ENCODE measurements around the gene FAM168A.
"Not testable (repeated sequence)": the region's sequence is repeated elsewhere in the genome, so short reads cannot be mapped to it uniquely, and the experiment has no call there.

The FAM168A gene

DNA sequence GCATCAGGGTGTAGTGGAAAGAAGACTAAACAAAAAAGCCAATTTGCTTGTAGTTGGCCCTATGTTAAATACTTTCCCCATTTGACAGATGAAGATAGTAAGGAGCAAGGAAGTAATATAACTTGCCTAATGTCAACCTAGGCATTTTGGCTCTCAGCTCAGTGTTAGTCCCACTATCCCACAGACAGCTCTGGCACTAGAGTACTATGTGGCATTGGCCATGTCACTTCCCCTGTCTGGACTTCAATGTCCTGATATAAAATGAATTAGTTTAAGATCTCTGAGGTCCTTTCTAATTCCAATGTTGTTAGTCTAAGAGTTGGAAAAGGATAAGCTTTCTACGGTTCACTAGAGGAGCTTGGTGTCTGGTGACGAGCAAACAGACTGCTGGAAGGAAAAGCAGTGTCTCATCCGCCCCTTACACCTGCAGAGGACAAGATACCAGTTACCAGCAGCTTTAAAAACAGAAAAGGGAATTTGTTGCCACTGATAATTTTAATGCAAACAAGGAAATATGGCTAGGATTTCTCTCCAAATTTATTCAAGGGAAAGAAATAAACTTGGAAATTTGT lies 129.2 kb downstream of the FAM168A start:
- DNase-seq (ENCODE audit: low spot score) = no peak

- no peak for DNase-seq (ENCODE audit: low spot score)
These were observed 130.4 kb downstream of the FAM168A start for GRCh38 chr11:73467505-73467904.

DNA sequence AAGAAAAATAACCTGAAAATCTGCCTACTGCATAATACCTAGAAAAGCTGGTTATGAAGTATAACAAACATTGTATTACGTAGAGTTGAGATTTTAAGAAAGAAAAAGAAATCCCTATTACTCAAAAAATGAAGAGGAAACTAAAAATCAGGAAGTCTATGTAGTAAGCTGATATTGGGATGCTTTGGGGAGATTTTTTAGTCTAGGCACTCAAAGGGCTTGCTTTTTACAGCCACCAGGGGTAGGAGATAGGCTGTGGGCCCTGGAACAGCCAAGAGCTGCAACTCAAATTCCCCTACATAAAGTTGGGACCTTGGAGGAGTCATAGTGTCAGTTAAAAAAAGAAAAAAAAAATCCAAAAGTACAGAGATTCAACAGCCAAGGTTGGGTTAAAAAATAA lies 131.3 kb downstream of the FAM168A start:
- no peak for DNase-seq (ENCODE audit: low spot score)

GRCh38 chr11:73465871-73466270 lies 132.0 kb downstream of the FAM168A start:
- no peak for DNase-seq (ENCODE audit: low spot score)

DNA sequence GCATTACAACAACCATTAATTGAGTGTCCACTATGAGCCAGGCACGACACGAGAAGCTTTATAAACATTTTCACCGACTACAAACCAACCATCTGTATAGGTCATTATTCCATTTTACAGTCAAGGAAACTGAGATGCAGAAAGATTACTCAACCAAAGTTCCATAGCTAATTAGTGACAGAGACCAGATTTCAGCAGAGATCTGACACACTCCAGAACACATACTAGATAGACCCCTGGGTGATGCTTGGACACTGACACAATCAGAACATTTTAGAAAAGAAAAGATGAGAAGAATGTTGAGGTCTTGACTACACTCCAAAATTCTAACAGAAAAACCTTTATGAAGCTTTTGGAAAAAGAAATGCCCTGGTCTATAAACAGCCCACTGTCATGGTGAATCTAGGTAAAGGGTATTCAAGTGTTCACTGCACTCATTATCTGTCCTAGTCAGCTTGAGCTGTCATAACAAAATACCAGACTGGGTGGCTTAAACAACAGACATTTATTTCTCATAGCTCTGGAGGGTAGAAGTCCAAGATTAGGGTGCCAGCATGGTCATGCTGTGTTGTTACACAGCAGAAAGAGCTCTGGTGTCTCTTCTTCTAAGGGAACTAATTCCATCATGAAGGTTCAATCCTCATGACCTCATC lies 132.8 kb downstream of the FAM168A start:
- DNase-seq (ENCODE audit: low spot score) = no peak

GRCh38 chr11:73464347-73464746 lies 133.6 kb downstream of the FAM168A start:
- no peak for DNase-seq (ENCODE audit: low spot score)

- DNase-seq (ENCODE audit: low spot score) = no peak
These were observed 134.6 kb downstream of the FAM168A start for GRCh38 chr11:73463359-73463758.

- DNase-seq (ENCODE audit: low spot score) = no peak
These were observed 135.9 kb downstream of the FAM168A start for GRCh38 chr11:73461964-73462363.

DNA sequence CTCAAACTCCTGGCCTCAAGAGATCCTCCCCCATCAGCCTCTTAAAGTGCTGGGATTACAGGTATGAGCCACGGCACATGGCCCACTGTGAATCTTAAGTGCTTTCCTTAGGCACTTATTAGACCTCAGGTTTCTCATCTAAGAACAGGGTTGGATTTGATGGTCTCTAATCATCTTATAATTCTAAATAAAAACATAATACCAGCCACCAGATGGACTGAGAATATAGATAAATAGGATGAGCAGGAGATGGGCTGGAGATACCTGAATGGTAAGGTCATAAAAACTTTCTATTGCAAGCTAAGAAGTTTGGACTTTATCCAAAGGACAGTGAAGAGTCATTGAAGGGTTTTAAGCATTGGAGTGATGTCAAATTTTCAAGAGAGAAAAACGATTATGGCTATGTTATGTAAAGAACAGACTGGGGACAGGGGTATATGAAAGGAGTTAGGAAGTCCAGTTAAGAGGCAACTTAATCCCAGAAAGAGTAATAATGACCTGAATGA lies 136.5 kb downstream of the FAM168A start:
- no peak for DNase-seq (ENCODE audit: low spot score)

DNA sequence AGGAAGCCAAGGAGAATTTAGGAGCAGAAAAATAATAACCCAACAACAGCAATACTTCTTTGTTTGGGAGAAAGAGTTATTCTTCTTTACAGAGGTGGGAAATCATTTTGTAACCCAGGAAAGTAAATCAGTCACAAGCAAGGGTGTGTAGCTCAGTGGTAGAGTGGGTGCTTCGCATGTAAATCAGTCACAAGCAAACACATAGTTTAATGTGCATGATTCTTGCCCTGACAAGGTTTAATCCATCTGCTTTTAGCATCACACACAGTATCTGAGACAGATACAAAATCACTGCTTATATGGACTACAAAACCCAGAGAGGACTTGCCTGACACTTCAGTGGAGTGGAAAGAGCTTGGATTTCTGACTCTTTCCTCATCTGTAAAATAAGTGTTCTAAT lies 139.7 kb downstream of the FAM168A start:
- no peak for DNase-seq (ENCODE audit: low spot score)

DNA sequence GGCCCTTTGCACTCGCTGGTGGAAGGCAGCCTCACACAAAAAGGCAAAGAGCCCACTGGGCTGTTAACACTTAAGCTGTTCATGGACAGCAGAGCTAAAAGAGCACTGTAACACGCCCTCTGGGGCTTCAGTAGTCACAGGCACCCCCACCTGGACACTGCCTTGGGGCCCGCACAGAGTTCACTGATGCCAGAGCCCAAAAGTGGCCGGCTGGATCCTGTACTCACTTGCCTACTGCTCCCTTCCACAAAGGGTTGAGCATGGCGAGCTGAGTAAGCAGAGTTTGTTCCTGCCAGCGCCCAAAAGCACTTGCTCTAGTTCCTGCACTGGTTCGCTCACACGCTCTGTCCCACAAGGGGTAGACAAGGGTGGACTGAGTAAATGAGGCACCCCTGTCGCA lies 142.9 kb downstream of the FAM168A start:
- DNase-seq (ENCODE audit: low spot score) = peak; percentile 58

GRCh38 chr11:73453562-73453961 lies 144.3 kb downstream of the FAM168A start:
- no peak for DNase-seq (ENCODE audit: low spot score)

DNA sequence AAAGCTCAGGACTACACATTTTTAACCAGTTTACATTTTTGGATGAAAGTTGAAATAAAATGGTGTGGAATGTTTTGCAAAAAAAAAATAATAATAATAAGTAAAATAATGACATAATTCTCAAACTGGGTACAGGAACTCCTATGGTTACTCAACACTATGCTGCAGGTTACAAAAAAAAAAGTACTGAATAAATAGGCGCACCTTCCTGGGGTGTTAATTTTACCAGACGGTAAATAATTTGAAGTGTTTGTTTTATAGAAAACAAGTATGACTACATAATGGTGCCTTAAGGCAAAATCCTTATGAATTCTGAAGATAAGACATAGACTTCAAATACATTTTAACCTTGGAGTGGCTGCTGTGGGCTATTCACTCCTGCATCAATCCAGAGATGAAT lies 145.2 kb downstream of the FAM168A start:
- no peak for DNase-seq (ENCODE audit: low spot score)

DNA sequence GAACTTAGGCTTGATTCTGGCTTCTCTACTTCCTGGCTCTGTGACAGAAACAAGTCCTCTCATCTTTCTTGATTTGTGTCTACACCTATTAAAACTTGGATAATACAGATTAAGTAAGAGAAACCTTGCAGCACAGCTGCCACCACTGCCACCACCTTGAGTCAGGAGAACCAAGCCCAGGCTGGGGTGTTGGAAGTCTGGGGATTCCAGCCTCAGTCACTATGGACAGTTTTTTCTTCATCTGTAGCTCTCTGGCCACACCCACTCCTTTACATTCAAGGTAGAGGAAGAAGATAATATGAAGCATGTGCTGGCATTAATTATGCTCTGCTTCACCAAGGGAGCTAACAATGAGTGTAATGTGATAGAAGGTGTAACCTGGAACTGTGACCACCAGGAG lies 146.0 kb downstream of the FAM168A start:
- DNase-seq (ENCODE audit: low spot score) = no peak

- DNase-seq (ENCODE audit: low spot score) = no peak
These were observed 151.1 kb downstream of the FAM168A start for GRCh38 chr11:73446766-73447165.

DNA sequence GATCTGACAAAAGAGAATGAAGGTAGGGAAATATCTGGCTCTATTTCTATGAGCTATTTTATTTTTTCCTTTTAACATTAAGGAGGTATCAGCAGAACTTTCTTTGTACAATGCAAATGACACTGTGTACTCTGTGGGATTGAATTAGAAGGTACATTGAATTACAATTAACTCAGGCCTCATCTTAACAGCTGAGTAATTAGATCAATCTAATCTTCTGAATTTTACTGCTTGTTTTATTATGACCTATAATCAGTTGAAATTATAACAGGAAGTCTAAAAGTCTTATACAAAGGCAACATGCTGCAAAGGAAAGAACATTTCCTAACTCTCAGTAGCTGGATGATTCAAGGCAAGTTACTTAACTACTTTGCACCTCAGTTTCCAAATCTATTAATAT lies 151.9 kb downstream of the FAM168A start:
- no peak for DNase-seq (ENCODE audit: low spot score)

DNA sequence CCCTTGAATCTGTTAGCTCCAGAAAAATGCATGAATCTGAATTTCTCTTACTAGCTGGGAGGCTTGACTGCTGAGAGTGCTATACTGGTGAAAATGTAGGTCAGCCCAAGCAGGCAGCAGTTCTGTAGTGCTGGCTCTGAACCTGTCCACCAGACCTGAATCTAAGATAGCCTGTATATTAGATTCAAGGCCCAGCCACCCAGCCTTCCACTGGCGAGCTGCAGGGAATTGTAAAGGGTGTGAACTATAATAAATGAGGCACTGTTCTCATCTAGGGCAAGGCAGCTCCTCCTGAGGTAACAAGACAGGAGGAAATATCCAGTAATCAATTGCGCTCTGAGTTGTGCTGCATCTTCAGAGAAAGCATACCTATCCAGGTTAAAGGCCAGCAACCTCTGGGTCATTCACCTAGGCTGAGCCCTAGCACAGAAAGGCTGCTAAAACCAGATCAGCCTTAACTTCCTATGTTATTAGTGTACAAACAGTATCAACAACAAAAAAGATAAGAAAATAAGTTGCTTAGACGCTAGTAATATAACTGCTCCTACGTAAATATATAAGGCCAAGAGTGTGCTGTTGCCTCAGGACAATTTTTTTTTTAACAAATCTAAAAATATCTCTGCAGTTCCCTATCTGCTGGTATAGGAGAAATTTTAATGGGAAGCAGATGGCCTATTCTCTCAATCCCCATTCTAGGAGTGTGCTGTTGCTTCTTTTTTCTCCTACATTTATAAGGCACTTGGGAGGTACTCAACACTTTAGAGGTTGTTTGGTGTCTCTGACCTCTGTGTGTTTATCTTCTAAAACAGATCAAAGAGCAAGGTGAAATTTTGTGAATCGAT lies 158.7 kb downstream of the FAM168A start:
- DNase-seq (ENCODE audit: low spot score) = no peak

DNA sequence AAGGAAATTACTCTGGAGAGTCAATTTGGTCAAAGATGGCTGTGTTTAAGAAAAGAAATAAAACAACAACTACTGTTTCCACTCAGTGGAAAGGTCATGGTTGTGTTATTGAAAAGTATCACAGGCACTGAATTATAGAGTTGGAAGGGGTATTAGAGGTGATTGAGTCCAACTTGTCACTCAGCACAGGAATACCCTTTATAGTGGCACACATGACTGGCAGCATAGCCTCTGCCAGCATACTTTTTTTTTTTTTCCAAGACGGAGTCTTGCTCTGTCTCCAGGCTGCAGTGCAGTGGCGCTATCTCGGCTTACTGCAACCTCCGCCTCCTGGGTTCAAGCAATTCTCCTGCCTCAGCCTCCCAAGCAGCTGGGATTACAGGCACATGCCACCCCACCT lies 161.1 kb downstream of the FAM168A start:
- DNase-seq (ENCODE audit: low spot score) = not testable (repeated sequence)

GRCh38 chr11:73431396-73431795 lies 166.5 kb downstream of the FAM168A start:
- DNase-seq (ENCODE audit: low spot score) = no peak

DNA sequence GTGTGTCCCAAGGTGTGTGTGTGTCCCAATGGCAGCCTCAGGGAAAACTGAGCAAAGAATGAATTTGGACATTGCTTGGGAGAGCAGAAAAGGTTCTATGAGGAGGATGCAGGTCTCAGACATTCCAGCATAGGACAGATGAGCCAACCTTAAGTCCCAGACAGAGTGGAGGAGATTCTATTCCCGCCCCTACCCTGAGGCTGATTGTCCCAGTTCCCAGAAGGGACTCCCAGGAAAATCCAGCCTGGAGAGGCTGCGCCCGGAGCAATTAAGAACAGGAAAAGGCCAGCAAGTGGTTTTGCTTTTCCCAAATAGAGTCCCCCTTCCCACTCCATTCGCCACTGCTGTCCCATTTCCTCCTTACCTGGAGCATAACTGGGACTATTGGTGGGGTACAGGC lies 167.6 kb downstream of the FAM168A start:
- DNase-seq (ENCODE audit: low spot score) = no peak

DNA sequence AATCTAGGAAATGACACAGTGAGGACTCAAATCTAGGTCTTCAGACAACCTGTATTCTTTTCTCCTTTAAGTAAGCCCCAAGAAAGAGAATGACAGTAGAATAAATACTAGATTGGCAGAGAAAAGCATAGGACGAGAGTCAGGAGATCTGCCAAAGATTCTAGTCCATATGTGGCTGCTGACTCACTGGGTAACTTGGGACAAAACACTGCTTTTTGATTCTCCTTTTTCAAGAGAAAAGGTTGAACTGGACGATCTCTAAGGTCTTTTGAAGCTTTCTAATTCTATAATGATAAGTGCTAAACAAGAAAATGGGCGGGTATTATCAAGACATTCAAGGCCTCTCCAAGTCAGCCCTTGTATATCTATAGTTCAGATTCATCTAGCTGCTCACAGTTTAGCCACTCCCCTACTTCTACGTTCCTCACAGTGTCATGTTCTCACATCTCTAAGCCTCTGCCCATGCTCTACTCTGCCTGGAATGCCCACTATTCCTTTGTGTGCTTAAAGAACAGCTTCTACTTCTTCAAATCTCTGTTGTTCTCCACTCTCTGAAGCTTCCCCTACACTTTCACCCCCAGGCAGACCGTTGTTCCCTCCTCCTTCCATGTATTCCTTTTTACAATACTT lies 168.7 kb downstream of the FAM168A start:
- DNase-seq (ENCODE audit: low spot score) = no peak

GRCh38 chr11:73428699-73429098 lies 169.2 kb downstream of the FAM168A start:
- no peak for DNase-seq (ENCODE audit: low spot score)

DNA sequence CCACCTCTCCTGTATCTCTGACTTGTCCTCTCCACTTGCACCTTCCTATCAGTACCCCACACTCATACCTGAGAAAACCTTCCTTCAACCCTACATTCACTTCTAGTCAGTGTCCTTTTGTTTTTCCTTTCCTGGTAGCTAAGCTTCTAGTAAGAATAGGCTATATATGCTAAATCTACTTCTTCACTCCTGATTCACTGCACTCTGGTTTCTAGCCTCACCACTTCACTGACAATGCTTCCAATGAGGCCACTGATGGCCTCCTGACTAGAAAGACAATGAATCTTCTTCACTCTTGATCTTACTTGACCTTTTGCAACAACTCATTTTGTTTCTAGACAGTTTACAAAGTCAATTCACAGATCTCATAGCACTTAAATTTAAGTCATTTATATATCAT lies 169.7 kb downstream of the FAM168A start:
- DNase-seq (ENCODE audit: low spot score) = no peak
